Keratinocyte (primary cell): Measurements from ENCODE around the gene CREB3. TPM values are rescaled to one million over a fixed set of nuclear protein-coding genes. Genes with fewer than 3 reads are reported as not detected.

Source experiments
- DNase-seq: peaks from one replicate; pipeline ENCODE4 v3.0.0-alpha.2; 2011; ENCODE audit warnings: low read depth, missing footprints, low spot score
- FAIRE-seq: peaks from 2 replicates; lab custom pipeline; 2011; peaks lifted over from hg19 to GRCh38; lab: Jason Lieb, UNC
- H2AFZ ChIP-seq: 2 replicates; pipeline ENCODE4 v1.6.0; 2012; ENCODE audit warnings: low read length, control low read depth, inconsistent platforms; ENCODE audit not compliant: control insufficient read depth
- H3K27ac ChIP-seq: 2 replicates; pipeline ENCODE4 v1.5.1; 2011; ENCODE audit warnings: low read length; ENCODE audit not compliant: control insufficient read depth, insufficient read depth
- H3K27me3 ChIP-seq: 3 replicates; pipeline ENCODE4 v1.6.0; 2011; ENCODE audit warnings: low read length; ENCODE audit not compliant: control insufficient read depth, insufficient read depth; ENCODE audit errors: extremely low read depth
- H3K36me3 ChIP-seq, 2 experiments: 2 replicates in 1 of 2; 3 replicates in 1 of 2; pipeline ENCODE4 v1.5.1; 2011; ENCODE audit warnings: low read length in 2 of 2, mild to moderate bottlenecking in 1 of 2; ENCODE audit not compliant: control insufficient read depth in 2 of 2, insufficient read depth in 2 of 2; ENCODE audit errors: extremely low read depth in 1 of 2
- H3K4me1 ChIP-seq: 3 replicates; pipeline ENCODE4 v1.5.1; 2011; ENCODE audit warnings: low read length; ENCODE audit not compliant: control insufficient read depth, insufficient read depth; ENCODE audit errors: extremely low read depth
- H3K4me2 ChIP-seq: 3 replicates; pipeline ENCODE4 v1.6.0; 2011; ENCODE audit warnings: low read depth, low read length; ENCODE audit not compliant: control insufficient read depth, insufficient read depth; ENCODE audit errors: extremely low read depth
- H3K4me3 ChIP-seq, 3 experiments: fragments of 200-600 bp in 1 of 3; sonication (generic) in 1 of 3; 2 replicates in 2 of 3; 3 replicates in 1 of 3; pipeline ENCODE4 v1.5.1; 2011 to 2016; ENCODE audit warnings: low read length in 3 of 3, mild to moderate bottlenecking in 3 of 3, control low read depth in 2 of 3, inconsistent platforms in 1 of 3, low read depth in 1 of 3, mixed read lengths in 1 of 3, mixed run types in 1 of 3, moderate library complexity in 1 of 3; ENCODE audit not compliant: control insufficient read depth in 2 of 3, insufficient read depth in 2 of 3; ENCODE audit errors: extremely low read depth in 1 of 3
- H3K79me2 ChIP-seq: 2 replicates; pipeline ENCODE4 v1.6.0; 2012; ENCODE audit warnings: low read length; ENCODE audit not compliant: control insufficient read depth, insufficient read depth
- H3K9ac ChIP-seq: 3 replicates; pipeline ENCODE4 v1.6.0; 2011; ENCODE audit warnings: low read length; ENCODE audit not compliant: control insufficient read depth, insufficient read depth; ENCODE audit errors: extremely low read depth
- H3K9me1 ChIP-seq: 3 replicates; pipeline ENCODE4 v1.6.0; 2011; ENCODE audit warnings: low read length; ENCODE audit not compliant: control insufficient read depth, insufficient read depth; ENCODE audit errors: extremely low read depth
- H3K9me3 ChIP-seq: 2 replicates; pipeline ENCODE4 v1.5.1; 2012; ENCODE audit warnings: low read depth, low read length; ENCODE audit not compliant: control insufficient read depth
- H4K20me1 ChIP-seq: 3 replicates; pipeline ENCODE4 v1.6.0; 2011; ENCODE audit warnings: low read length; ENCODE audit not compliant: control insufficient read depth, insufficient read depth; ENCODE audit errors: extremely low read depth
- EZH2 ChIP-seq: IDR thresholded peaks from one replicate; pipeline ENCODE4 v1.6.1; 2012; ENCODE audit warnings: inconsistent platforms, mild to moderate bottlenecking, low read length, moderate library complexity
- dilution Hi-C: fragments of 300-500 bp; cut with MboI; formaldehyde crosslinking; loops from one replicate; pipeline ENCODE4 v1.7.0; 2020; ENCODE audit warnings: low sequenced_read_pairs; ENCODE audit not compliant: extremely low pct_ligation_motif_present
- polyA plus RNA-seq, 5 experiments: library from polyadenylated mRNA; depleted of rRNA in 3 of 5; stranded (reverse) in 3 of 5; stranded (forward) in 1 of 5; unstranded in 1 of 5; fragments of >200 nt; gene quantifications; 1 replicate in 1 of 5; 2 replicates in 3 of 5; 3 replicates in 1 of 5; pipeline versions ENCODE4 v1.2.1 to v1.2.3, GENCODE V29; 2011 to 2012; ENCODE audit warnings: missing spikeins in 2 of 5, low read depth in 1 of 5, low replicate concordance in 1 of 5
- TF ChIP-seq, protein P1 (sequence below), 3 experiments: IDR thresholded peaks in 1 of 3; conservative IDR thresholded peaks in 1 of 3; optimal IDR thresholded peaks in 1 of 3; 2 replicates in 2 of 3; 3 replicates in 1 of 3; pipeline versions ENCODE3 to v1.5.1; 2011; ENCODE audit warnings: low read length in 3 of 3, mild to moderate bottlenecking in 3 of 3, moderate library complexity in 2 of 3, control low read depth in 1 of 3, inconsistent platforms in 1 of 3; ENCODE audit not compliant: insufficient read depth in 2 of 3; ENCODE audit errors: extremely low read depth in 1 of 3

The CREB3 gene
- polyA plus RNA-seq, 1 donor (not counting 4 experiments of a cell fraction or from before 2014, with no cell fraction given), result 24.6 TPM

DNA sequence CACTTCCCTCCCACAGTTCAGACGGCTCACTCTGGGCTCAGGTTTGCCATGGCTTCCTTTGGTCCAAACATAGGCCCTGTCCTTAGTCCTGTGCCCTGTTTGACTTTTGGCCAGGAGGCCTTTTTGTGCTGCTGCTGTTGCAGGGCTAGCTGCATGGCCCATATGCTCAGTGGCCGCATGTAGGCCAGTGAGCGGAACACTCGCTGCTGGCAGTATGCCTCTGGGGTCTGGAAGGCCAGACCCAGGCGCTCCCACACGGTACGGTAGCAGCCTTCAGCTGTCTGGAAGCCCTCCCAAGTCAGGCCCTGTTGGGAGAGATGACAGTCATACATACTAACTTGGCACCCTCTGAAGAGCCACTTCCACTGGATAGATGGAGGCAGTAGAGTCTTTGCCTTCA lies 4.7 kb downstream of the CREB3 start:
- FAIRE-seq (no peak), DNase-seq (no peak)
- Histone ChIP-seq H4K20me1 (no peaks in the 10 kb centered on the region), H3K4me3 (no peak overlapping the region), H3K9ac (no peak overlapping the region), H3K4me1 (peaks cover 11% of the 10 kb centered on the region), H3K9me1 (no peaks in the 10 kb centered on the region), H3K36me3 (peaks cover 42 to 54% of the 10 kb centered on the region in 2 experiments), H3K79me2 (peaks cover 2% of the 10 kb centered on the region), H2AFZ (no peak overlapping the region), H3K27me3 (no peaks in the 10 kb centered on the region), H3K9me3 (no peaks in the 10 kb centered on the region), H3K4me2 (no peak overlapping the region), H3K27ac (no peak overlapping the region)
- dilution Hi-C loops, result no loop called here
- TF ChIP-seq, protein P1, sequence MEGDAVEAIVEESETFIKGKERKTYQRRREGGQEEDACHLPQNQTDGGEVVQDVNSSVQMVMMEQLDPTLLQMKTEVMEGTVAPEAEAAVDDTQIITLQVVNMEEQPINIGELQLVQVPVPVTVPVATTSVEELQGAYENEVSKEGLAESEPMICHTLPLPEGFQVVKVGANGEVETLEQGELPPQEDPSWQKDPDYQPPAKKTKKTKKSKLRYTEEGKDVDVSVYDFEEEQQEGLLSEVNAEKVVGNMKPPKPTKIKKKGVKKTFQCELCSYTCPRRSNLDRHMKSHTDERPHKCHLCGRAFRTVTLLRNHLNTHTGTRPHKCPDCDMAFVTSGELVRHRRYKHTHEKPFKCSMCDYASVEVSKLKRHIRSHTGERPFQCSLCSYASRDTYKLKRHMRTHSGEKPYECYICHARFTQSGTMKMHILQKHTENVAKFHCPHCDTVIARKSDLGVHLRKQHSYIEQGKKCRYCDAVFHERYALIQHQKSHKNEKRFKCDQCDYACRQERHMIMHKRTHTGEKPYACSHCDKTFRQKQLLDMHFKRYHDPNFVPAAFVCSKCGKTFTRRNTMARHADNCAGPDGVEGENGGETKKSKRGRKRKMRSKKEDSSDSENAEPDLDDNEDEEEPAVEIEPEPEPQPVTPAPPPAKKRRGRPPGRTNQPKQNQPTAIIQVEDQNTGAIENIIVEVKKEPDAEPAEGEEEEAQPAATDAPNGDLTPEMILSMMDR (optimal IDR thresholded peaks at IDR 0.05 in 1 of 3, IDR thresholded peaks at IDR 0.05 in 1 of 3, conservative IDR thresholded peaks at IDR 0.05 in 1 of 3; ENCODE audit: extremely low read depth in 1 of 3, insufficient read depth in 2 of 3, low read length in 3 of 3), result no peak
- TF ChIP-seq EZH2, result no peak

GRCh38 chr9:35738186-35738585 lies 5.7 kb downstream of the CREB3 start:
- Histone ChIP-seq H3K4me3 (no peak overlapping the region), H4K20me1 (no peaks in the 10 kb centered on the region), H3K9me3 (no peaks in the 10 kb centered on the region), H3K79me2 (peaks cover 2% of the 10 kb centered on the region), H3K36me3 (peaks cover 46 to 57% of the 10 kb centered on the region in 2 experiments), H3K27ac (no peak overlapping the region), H3K4me2 (no peak overlapping the region), H3K4me1 (peaks cover 11% of the 10 kb centered on the region), H3K9me1 (no peaks in the 10 kb centered on the region), H2AFZ (no peak overlapping the region), H3K9ac (no peak overlapping the region), H3K27me3 (no peaks in the 10 kb centered on the region)
- no peak for TF ChIP-seq EZH2
- TF ChIP-seq, protein P1 (optimal IDR thresholded peaks at IDR 0.05 in 1 of 3, IDR thresholded peaks at IDR 0.05 in 1 of 3, conservative IDR thresholded peaks at IDR 0.05 in 1 of 3; ENCODE audit: extremely low read depth in 1 of 3, insufficient read depth in 2 of 3, low read length in 3 of 3), result no peak
- dilution Hi-C loops, result no loop called here
- FAIRE-seq, result no peak
- DNase-seq, result no peak
